Measurements from ENCODE around the gene ITPKA. TPM values are rescaled to one million over a fixed set of nuclear protein-coding genes. Genes with fewer than 3 reads are reported as not detected.

The ITPKA gene
- total RNA-seq, 1 donor from 2014 or later, result 1.1 TPM

DNA sequence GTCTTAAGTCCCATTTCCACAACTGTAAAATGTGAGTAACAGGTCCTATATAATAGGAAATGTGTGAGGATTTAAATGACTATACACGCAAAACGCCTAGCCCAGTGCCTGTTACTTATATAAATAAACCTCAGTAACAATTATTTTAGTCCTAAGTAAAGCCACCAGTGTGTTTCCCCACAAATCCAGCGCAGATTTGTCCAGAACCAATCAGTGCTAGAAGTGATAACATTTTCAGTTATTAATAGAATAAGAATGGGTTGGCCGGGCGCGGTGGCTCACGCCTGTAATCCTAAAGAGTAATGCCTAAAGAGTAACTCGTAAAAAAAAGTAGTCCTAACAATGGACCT lies 49.8 kb downstream of the ITPKA start:
- peaks cover 11% of the 10 kb centered on the region for H3K27me3 Mint-ChIP-seq (ENCODE audit: unreplicated experiment)
- TF ChIP-seq, protein P1, sequence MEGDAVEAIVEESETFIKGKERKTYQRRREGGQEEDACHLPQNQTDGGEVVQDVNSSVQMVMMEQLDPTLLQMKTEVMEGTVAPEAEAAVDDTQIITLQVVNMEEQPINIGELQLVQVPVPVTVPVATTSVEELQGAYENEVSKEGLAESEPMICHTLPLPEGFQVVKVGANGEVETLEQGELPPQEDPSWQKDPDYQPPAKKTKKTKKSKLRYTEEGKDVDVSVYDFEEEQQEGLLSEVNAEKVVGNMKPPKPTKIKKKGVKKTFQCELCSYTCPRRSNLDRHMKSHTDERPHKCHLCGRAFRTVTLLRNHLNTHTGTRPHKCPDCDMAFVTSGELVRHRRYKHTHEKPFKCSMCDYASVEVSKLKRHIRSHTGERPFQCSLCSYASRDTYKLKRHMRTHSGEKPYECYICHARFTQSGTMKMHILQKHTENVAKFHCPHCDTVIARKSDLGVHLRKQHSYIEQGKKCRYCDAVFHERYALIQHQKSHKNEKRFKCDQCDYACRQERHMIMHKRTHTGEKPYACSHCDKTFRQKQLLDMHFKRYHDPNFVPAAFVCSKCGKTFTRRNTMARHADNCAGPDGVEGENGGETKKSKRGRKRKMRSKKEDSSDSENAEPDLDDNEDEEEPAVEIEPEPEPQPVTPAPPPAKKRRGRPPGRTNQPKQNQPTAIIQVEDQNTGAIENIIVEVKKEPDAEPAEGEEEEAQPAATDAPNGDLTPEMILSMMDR (IDR thresholded peaks at IDR 0.05; ENCODE audit: partially characterized antibody, unreplicated experiment), result no peak
- H3K4me3 Mint-ChIP-seq (ENCODE audit: unreplicated experiment), result peak overlapping the region; percentile 99
- no peak for DNase-seq
- H3K4me1 Mint-ChIP-seq (ENCODE audit: low read depth, unreplicated experiment), result peaks cover 4% of the 10 kb centered on the region
- peaks cover 2% of the 10 kb centered on the region for H3K9me3 Mint-ChIP-seq (ENCODE audit: unreplicated experiment)
- H3K36me3 Mint-ChIP-seq (ENCODE audit: unreplicated experiment), result no peaks in the 10 kb centered on the region
- peak overlapping the region; percentile 96 for H3K27ac Mint-ChIP-seq (ENCODE audit: unreplicated experiment)

DNA sequence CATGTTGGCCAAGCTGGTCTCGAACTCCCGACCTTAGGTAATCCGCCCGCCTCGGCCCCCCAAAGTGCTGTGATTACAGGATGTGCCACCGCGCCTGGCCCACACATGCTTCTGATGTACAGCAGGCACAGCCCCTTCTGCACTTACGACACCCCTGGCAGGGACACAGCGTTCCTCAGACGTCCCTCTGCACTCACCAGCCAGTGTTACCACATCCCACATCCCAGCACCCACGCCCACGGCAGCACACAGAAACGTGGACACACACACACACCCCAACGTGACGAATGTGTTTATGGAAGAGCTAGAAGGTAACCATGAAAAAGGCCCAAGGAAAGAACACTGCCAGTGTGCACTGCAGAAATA lies 51.0 kb downstream of the ITPKA start:
- DNase-seq, result no peak
- H3K27ac Mint-ChIP-seq (ENCODE audit: unreplicated experiment), result no peak overlapping the region
- no peaks in the 10 kb centered on the region for H3K36me3 Mint-ChIP-seq (ENCODE audit: unreplicated experiment)
- H3K4me1 Mint-ChIP-seq (ENCODE audit: low read depth, unreplicated experiment), result peaks cover 4% of the 10 kb centered on the region
- peaks cover 2% of the 10 kb centered on the region for H3K9me3 Mint-ChIP-seq (ENCODE audit: unreplicated experiment)
- peaks cover 11% of the 10 kb centered on the region for H3K27me3 Mint-ChIP-seq (ENCODE audit: unreplicated experiment)
- peak overlapping the region; percentile 99 for H3K4me3 Mint-ChIP-seq (ENCODE audit: unreplicated experiment)
- TF ChIP-seq, protein P1 (IDR thresholded peaks at IDR 0.05; ENCODE audit: partially characterized antibody, unreplicated experiment), result no peak

DNA sequence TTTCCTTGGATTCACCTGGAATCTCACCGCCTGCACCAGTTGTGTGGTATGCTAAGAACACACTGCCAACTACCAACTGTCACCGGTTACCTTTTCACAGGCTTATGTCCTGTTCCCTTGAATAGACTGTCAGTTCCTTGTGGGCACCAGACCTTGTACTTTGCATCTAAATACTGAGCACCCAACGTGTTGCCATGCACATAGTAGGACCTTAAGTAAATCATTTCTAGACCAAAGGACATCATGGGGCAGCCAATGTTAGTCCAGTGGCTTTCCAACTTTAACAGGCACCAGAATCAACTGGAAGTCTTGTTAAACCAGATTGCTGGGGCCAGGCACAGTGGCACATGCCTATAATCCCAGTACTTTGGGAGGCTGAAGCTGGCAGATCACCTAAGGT lies 51.5 kb downstream of the ITPKA start:
- H3K4me3 Mint-ChIP-seq (ENCODE audit: unreplicated experiment), result peak overlapping the region; percentile 99
- TF ChIP-seq, protein P1 (IDR thresholded peaks at IDR 0.05; ENCODE audit: partially characterized antibody, unreplicated experiment), result no peak
- H3K36me3 Mint-ChIP-seq (ENCODE audit: unreplicated experiment), result no peaks in the 10 kb centered on the region
- H3K9me3 Mint-ChIP-seq (ENCODE audit: unreplicated experiment), result peaks cover 2% of the 10 kb centered on the region
- H3K27ac Mint-ChIP-seq (ENCODE audit: unreplicated experiment), result no peak overlapping the region
- H3K27me3 Mint-ChIP-seq (ENCODE audit: unreplicated experiment), result peaks cover 11% of the 10 kb centered on the region
- peaks cover 4% of the 10 kb centered on the region for H3K4me1 Mint-ChIP-seq (ENCODE audit: low read depth, unreplicated experiment)
- no peak for DNase-seq

GRCh38 chr15:41546851-41547786 lies 53.4 kb downstream of the ITPKA start:
- Mint-ChIP-seq H3K4me1 (ENCODE audit: low read depth, unreplicated experiment) (peaks cover 4% of the 10 kb centered on the region), H3K27ac (ENCODE audit: unreplicated experiment) (no peak overlapping the region), H3K9me3 (ENCODE audit: unreplicated experiment) (peaks cover 2% of the 10 kb centered on the region), H3K27me3 (ENCODE audit: unreplicated experiment) (peaks cover 9% of the 10 kb centered on the region), H3K4me3 (ENCODE audit: unreplicated experiment) (no peak overlapping the region), H3K36me3 (ENCODE audit: unreplicated experiment) (no peaks in the 10 kb centered on the region)
- TF ChIP-seq, protein P1 (IDR thresholded peaks at IDR 0.05; ENCODE audit: partially characterized antibody, unreplicated experiment), result no peak
- no peak for DNase-seq

- no peaks in the 10 kb centered on the region for H3K4me1 Mint-ChIP-seq (ENCODE audit: low read depth, unreplicated experiment)
- H3K27ac Mint-ChIP-seq (ENCODE audit: unreplicated experiment), result no peak overlapping the region
- TF ChIP-seq, protein P1 (IDR thresholded peaks at IDR 0.05; ENCODE audit: partially characterized antibody, unreplicated experiment), result no peak
- peaks cover 4% of the 10 kb centered on the region for H3K27me3 Mint-ChIP-seq (ENCODE audit: unreplicated experiment)
- H3K36me3 Mint-ChIP-seq (ENCODE audit: unreplicated experiment), result no peaks in the 10 kb centered on the region
- no peak for DNase-seq
- no peak overlapping the region for H3K4me3 Mint-ChIP-seq (ENCODE audit: unreplicated experiment)
- H3K9me3 Mint-ChIP-seq (ENCODE audit: unreplicated experiment), result no peaks in the 10 kb centered on the region
Observed at GRCh38 chr15:41550066-41550775, 56.5 kb downstream of the ITPKA start.
